Activated CD8-positive, alpha-beta memory T cell treated with anti-CD3 and anti-CD28 coated beads, Interleukin-2, amount 50 U/mL, for 24 hours (primary cell): ENCODE measurements around the gene HECTD3.
A peak's percentile ranks its signal among the peaks of the same experiment; 100 is the strongest.
"Not testable (repeated sequence)": the region's sequence is repeated elsewhere in the genome, so short reads cannot be mapped to it uniquely, and the experiment has no call there.

Experiments used
- DNase-seq: peaks from one replicate; pipeline ENCODE4 v3.0.0-alpha.2; 2020; ENCODE audit errors: extremely low read depth

Gene HECTD3

GRCh38 chr1:45014321-45015028 lies 3.4 kb upstream of the HECTD3 start:
- DNase-seq = peak; percentile 71

GRCh38 chr1:45013551-45014209 lies 2.6 kb upstream of the HECTD3 start:
- no peak for DNase-seq

GRCh38 chr1:45012639-45013278 lies 1.6 kb upstream of the HECTD3 start:
- DNase-seq = no peak

GRCh38 chr1:45011837-45012638 lies 914 bp upstream of the HECTD3 start, which contains the start of gene UROD:
TSS of gene UROD (plus strand) at chr1:45012254. CDS start at chr1:45012266, 12 bp downstream.
- peak; percentile 83 for DNase-seq

DNA sequence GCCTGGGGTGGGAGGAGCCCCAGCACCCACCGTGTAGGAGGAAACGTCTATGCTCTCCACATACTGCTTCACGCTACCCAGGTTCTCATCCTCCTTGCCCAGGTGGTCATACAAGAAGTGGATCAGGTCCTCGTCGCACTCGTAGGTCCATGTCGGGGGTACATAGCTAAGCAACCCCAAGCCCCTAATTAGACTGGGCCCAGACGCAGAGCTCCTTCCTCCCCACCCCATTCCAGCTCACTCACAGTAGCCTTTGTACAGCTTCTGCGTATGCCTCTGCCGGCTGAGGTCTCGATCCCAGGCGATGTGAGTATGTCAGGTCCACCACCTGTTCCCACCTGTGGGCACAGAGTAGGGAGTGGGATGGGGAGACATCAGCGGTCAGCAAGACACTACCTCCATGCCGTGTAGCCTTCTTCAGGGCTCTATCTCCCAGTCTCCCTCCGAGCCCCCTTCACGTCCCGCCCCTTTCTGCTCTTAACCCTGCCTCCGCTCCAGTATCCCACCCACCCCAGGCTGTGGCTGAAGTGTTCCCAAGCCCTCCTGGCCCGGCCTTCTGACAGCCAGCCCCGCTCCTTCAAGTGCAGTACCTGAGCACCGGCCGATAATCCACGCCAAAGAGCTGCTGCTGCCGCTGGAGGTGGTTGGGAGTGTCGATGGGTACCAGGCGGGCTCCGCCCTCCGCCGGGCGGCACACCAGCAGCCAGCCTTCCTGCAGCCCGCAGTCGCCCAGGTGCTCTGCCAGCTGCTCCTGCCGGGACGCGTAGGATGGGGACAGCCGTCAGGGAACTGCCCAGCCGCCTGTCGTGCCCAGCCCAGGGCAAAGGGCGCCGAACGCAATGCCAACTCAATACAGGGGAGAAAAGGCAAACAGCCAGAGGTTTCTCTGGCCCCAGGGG lies 919 bp downstream of the HECTD3 start:
- DNase-seq = no peak

DNA sequence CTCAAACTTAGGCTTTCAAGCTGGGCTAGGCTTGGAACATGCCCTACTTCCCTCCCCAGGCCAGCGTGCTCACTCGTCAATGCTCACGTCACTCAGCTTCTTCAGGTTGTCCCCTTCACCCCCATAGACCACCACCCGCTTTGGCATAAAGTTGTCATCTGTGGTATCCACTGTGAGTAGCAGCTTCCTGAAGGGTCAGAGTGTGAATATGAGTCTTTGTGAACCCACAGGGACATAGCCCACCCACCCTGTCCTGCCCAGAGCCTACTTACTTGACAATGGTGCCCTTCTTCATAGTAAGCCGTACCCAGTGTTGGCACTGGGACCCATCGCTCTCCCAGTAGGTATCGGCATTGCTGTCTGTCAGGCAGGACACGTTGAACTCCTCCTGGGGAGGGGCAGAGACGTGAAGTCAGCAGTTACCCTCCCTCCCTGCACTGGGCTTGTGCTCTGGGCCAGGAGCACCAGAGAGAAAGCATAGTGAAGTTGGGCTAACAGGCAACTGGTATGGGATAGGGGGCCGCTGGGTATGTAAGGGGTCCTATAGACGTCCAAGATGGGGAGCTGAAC lies 1.7 kb downstream of the HECTD3 start:
- no peak for DNase-seq

DNA sequence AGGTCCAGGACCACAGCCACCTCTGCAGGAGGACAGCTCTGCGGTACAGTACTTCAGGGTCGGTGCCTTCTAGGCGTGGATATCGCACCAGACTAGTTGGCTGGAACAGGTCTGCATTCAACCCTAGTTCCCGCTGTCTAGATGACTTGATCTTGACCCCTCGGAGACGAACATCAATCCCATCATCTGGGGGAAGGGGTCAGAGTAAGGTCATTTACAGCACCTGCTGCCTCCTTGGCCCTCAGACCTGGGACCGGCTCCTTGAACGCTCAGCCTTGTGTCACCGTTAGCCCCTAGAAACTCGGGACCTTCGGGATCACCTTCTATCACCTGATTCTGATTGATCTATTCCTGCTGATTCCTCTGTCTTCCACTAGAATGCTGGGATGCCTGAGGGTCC lies 2.6 kb downstream of the HECTD3 start:
- no peak for DNase-seq

DNA sequence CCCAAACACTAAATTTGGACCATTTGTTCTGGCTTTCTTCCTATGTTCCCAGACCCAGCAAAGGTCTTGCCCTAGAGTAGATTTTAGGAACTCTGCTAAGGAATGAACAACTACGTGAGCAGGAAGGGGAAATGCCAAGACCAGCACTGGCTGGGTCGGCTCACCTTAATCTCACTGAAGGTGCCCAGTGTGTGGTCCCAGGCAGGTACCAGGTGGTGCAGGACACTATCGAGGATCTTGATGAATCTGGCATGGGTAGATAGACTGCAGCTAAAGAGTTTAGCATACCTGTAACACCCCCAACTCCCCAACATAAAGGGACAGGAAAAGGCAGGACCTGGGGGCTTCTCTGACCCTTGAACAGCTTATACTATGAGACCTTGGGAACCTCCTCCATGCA lies 3.0 kb downstream of the HECTD3 start:
- DNase-seq = no peak

DNA sequence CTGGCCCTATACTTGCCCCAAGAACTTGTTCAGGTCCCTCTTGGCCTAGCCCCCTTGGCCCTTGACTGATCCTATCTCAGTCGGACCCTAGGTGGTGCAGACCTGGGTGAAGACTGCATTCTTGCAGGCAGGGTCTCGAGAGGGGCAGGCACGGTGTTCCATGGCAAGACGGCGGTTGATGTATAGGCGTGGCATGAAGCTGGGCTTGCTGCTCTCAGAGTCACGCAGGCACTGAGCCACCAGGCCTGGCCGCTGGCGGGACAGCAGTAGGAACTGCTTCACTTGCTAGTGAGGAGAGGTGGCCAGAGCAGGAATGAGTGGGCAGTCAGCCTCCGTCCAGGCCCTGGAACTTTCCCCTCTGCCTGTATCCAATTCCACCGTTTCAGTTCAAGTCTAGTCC lies 3.8 kb downstream of the HECTD3 start:
- no peak for DNase-seq

DNA sequence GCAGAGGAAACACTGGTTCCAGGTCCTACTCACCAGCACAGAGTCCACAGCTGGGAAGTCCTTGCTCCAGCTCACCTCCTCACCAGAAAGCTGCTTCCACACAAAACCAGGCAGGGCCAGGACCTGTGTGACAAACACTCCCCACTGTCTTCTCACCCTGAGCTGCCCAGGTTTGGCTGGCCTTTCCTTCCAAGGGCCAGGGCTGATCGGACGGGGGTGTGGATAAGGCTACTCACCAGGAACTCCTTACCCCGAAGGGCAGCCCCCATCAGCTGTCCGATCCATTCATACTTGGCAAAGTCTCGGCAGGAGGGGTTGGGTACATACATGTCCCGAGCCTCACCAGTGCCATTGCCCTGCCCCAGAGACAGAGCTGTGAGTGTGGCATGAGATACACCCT lies 5.4 kb downstream of the HECTD3 start:
- DNase-seq = no peak

- DNase-seq = no peak
Observed at GRCh38 chr1:45004281-45004920, 6.7 kb downstream of the HECTD3 start.

GRCh38 chr1:45003741-45004140 lies 7.4 kb downstream of the HECTD3 start:
- DNase-seq = no peak

GRCh38 chr1:45002650-45003645 lies 8.2 kb downstream of the HECTD3 start:
- DNase-seq = no peak

DNA sequence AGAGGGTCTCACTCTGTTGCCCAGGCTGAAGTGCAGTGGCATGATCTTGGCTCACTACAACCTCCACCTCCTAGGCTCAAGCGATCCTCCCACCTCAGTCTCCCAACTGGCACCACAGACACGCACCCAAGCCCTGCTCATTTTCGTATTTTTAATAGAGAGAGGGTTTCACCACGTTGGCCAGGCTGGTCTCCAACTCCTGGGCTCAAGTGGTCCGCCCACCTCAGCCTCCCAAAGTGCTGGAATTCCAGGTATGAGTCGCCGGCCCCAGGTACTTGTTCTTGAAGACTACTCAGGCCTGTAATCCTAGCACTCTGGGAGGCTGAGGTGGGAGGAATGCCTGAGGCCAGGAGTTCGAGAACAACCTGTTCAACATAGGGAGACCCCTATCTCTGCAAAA lies 9.5 kb downstream of the HECTD3 start:
- DNase-seq = not testable (repeated sequence)

DNA sequence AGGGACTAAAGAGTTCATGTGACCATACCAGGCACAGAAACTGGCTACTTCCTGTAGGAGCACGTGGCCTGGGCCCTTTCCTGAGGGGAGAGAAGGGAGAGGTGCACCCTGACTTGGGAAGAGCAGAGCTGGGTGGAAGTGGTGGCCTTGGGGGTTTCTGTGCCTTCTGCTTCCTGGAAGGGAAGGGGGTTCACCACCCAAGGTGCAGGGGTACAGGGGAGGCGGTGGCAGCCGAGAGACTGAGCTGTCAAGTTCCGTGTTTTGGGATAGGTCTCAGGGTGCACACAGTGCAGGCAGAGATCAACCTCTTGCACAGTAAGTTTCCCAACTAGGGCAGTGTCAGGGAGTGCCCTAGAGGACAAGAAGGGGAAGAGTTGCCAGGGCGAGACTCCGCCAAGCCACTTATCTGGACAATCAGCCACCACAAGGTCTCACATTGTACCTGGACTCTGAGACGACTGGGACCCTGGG lies 10.1 kb downstream of the HECTD3 start:
- DNase-seq = no peak

- DNase-seq = no peak
Observed at GRCh38 chr1:44999232-44999631, 11.9 kb downstream of the HECTD3 start.

GRCh38 chr1:44995467-44996238 lies 15.5 kb downstream of the HECTD3 start:
- DNase-seq = no peak

DNA sequence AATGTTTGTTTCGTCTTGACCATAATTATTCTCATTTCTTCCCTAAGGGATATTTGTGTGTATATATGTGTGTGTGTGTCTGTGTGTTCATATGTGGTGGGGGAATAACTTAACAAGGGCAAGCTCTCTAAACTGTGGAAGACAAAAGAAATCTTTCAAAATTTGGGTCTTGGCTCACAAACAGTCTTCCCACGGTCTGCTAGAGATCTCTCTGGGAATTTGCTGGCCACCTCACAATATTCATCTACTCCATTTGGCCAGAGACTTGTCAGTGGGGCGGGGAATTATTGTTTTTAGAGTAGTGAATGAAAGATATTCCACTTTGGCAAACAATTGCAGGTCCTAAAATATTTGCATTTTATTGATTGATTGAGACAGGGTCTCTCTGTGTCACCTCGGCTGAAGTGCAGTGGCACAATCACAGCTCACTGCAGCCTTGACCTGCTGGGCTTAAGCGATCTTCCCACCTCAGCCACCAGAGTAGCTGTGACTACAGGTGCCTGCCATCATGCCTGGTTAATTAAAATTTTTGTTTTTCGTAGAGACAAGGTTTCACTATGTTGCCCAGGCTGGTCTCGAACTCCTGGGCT lies 16.7 kb downstream of the HECTD3 start:
- DNase-seq = no peak
